ENCODE data around the gene PARP1. TPM values are rescaled to one million over a fixed set of nuclear protein-coding genes. Genes with fewer than 3 reads are reported as not detected.

The PARP1 gene
- polyA plus RNA-seq, 4 donors: 17.4 to 54.2 (median 35.2) TPM

DNA sequence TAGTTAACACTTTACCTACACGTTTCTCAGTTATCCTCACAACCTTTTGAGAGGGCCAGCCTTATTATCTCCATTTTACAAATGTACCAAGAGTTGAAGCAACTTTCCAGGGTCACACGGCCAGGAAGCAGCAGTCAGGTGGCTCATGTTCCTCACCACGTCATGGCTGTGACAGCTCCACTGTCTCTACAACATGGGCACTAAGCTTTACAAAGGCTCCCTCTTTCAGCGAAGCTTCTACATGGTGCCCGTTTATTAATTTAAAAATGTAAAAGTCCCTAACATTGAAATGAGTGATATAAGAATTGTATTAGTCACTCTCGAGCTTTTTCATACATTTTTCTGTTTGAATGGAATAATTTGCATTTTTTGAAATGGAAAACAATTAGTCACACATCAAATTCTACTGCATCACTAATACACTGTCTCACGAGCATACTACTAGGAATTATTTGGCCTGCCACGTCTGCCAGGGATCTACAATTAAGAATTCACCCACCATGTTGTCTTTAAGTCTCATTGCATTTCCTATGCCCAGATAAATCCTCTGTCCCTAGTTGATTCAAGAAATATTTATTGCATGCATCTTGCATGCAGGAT lies 70.5 kb downstream of the PARP1 start:
- DNase-seq (no peak), FAIRE-seq (no peak)
- 63 to 79% (median 68%) methylated on average over 8 of the region's 8 CpGs for WGBS, 3 donors

DNA sequence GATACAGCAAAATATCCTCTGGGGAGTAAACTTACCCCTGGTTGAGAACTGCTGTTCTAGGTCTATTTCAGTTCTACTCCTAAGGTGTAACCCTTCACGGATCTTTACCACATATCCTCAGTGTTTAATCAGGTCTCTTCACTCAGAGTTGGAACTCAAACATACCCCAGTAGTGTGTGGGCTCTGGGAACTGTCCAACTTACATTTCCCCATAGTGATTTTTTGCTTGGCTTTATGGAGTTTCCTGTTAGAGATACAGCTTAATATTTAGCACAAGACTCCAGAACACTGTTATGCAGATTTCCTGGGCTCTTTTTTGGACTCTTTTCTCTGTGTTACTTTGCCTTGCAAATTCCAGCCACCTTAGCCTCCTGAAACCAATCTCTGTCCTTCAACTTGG lies 72.2 kb downstream of the PARP1 start:
- no peak for FAIRE-seq
- Histone ChIP-seq H3K27ac (ENCODE audit: low read depth in 1 of 3, low read length in 2 of 3) (no peak overlapping the region), H3K4me1 (ENCODE audit: control insufficient read depth in 3 of 3, insufficient read depth in 2 of 3, low read depth in 1 of 3, low read length in 2 of 3) (no peaks in the 10 kb centered on the region), H3K9me3 (ENCODE audit: control insufficient read depth in 2 of 2, insufficient read depth in 1 of 2, low read depth in 1 of 2, low read length in 1 of 2) (peaks cover 0 to 3% of the 10 kb centered on the region in 2 donors), H3K36me3 (ENCODE audit: control insufficient read depth in 3 of 3, insufficient read depth in 2 of 3, low read depth in 1 of 3, low read length in 3 of 3) (no peaks in the 10 kb centered on the region), H3K4me3 (ENCODE audit: low read depth in 1 of 3, low read length in 3 of 3) (no peak overlapping the region), H3K27me3 (ENCODE audit: control insufficient read depth in 3 of 3, insufficient read depth in 3 of 3, low read length in 3 of 3) (no peaks in the 10 kb centered on the region)
- WGBS, 3 donors: 58 to 88% (median 79%) methylated on average over 1 of the region's 1 CpG
- DNase-seq: no peak

More for the DNA sequence above, 70.5 kb downstream of the PARP1 start:
- Histone ChIP-seq H3K4me3 (ENCODE audit: low read depth in 1 of 3, low read length in 3 of 3) (no peak overlapping the region), H3K4me1 (ENCODE audit: control insufficient read depth in 3 of 3, insufficient read depth in 2 of 3, low read depth in 1 of 3, low read length in 2 of 3) (no peaks in the 10 kb centered on the region), H3K27me3 (ENCODE audit: control insufficient read depth in 3 of 3, insufficient read depth in 3 of 3, low read length in 3 of 3) (no peaks in the 10 kb centered on the region), H3K36me3 (ENCODE audit: control insufficient read depth in 3 of 3, insufficient read depth in 2 of 3, low read depth in 1 of 3, low read length in 3 of 3) (no peaks in the 10 kb centered on the region), H3K27ac (ENCODE audit: low read depth in 1 of 3, low read length in 2 of 3) (no peak overlapping the region), H3K9me3 (ENCODE audit: control insufficient read depth in 2 of 2, insufficient read depth in 1 of 2, low read depth in 1 of 2, low read length in 1 of 2) (peaks cover 0 to 5% of the 10 kb centered on the region in 2 donors)

DNA sequence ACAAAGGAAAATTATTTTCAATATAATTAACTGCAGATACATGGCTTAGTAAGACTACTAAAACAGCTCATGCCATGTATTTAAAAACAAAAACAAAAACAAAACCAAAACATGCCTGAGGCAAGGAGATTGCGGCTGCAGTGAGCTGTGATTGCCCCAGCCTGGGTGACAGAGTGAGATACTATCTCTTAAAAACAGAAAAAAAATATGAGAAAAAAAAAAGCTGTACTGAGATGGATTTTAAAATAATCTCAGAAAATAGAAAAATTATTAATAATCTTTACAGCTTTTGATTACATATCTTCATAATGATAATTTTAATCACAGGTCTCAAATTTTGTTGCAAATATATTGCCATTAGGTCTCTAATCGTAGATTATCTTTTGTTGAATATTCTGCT lies 74.9 kb downstream of the PARP1 start:
- no peaks in the 10 kb centered on the region for H3K9me3 ChIP-seq (ENCODE audit: control insufficient read depth in 2 of 2, insufficient read depth in 1 of 2, low read depth in 1 of 2, low read length in 1 of 2)
- no peak overlapping the region for H3K4me3 ChIP-seq (ENCODE audit: low read depth in 1 of 3, low read length in 3 of 3)
- no peak overlapping the region for H3K27ac ChIP-seq (ENCODE audit: low read depth in 1 of 3, low read length in 2 of 3)
- 23 to 41% (median 35%) methylated on average over 2 of the region's 2 CpGs for WGBS, 3 donors
- no peak for DNase-seq
- no peaks in the 10 kb centered on the region for H3K27me3 ChIP-seq (ENCODE audit: control insufficient read depth in 3 of 3, insufficient read depth in 3 of 3, low read length in 3 of 3)
- H3K4me1 ChIP-seq (ENCODE audit: control insufficient read depth in 3 of 3, insufficient read depth in 2 of 3, low read depth in 1 of 3, low read length in 2 of 3): no peaks in the 10 kb centered on the region
- no peak for FAIRE-seq
- no peaks in the 10 kb centered on the region for H3K36me3 ChIP-seq (ENCODE audit: control insufficient read depth in 3 of 3, insufficient read depth in 2 of 3, low read depth in 1 of 3, low read length in 3 of 3)

DNA sequence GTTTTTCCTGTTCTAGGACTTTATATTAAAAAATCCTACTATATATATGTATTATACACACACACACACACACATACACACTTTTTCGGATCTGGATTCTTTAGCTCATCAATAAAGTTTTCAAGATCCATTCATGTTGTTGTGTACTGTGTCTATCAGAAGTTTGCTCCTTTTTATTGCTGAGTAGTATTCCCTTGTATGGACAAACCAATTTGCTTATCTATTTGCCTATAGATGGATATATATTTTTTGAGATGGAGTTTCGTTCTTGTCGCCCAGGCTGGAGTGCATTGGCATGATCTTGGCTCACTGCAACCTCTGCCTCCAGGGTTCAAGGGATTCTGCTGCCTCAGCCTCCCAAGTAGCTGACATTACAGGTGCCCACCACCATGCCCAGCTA lies 78.7 kb downstream of the PARP1 start:
- 90 to 98% (median 98%) methylated on average over 3 of the region's 3 CpGs for WGBS, 3 donors
- Histone ChIP-seq H3K27ac (ENCODE audit: low read depth in 1 of 3, low read length in 2 of 3) (no peak overlapping the region), H3K9me3 (ENCODE audit: control insufficient read depth in 2 of 2, insufficient read depth in 1 of 2, low read depth in 1 of 2, low read length in 1 of 2) (no peaks in the 10 kb centered on the region), H3K36me3 (ENCODE audit: control insufficient read depth in 3 of 3, insufficient read depth in 2 of 3, low read depth in 1 of 3, low read length in 3 of 3) (no peaks in the 10 kb centered on the region), H3K27me3 (ENCODE audit: control insufficient read depth in 3 of 3, insufficient read depth in 3 of 3, low read length in 3 of 3) (no peaks in the 10 kb centered on the region), H3K4me1 (ENCODE audit: control insufficient read depth in 3 of 3, insufficient read depth in 2 of 3, low read depth in 1 of 3, low read length in 2 of 3) (no peaks in the 10 kb centered on the region), H3K4me3 (ENCODE audit: low read depth in 1 of 3, low read length in 3 of 3) (no peak overlapping the region)
- FAIRE-seq: no peak
- no peak for DNase-seq

DNA sequence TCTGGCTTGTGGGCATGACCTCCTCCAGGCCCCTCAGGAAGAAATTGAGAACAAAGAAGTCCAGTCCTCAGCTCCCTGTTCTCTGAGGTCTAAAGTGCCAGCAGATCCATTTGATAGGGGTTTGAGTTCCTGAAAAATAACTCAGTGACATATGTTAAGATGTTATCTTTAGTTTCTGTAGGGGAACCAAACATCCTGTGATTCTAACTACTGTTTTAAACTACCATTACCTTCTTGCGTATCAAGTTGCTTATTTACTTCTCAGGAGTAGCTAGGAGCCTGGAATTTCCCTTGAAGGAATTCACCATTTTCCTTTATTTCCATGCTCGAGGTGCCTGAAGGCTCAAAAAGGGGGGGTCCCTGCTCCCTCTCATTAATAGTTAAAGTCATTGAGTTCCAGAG lies 80.1 kb downstream of the PARP1 start:
- FAIRE-seq (no peak), DNase-seq (no peak)
- Histone ChIP-seq H3K27me3 (ENCODE audit: control insufficient read depth in 3 of 3, insufficient read depth in 3 of 3, low read length in 3 of 3) (no peaks in the 10 kb centered on the region), H3K9me3 (ENCODE audit: control insufficient read depth in 2 of 2, insufficient read depth in 1 of 2, low read depth in 1 of 2, low read length in 1 of 2) (no peaks in the 10 kb centered on the region), H3K4me1 (ENCODE audit: control insufficient read depth in 3 of 3, insufficient read depth in 2 of 3, low read depth in 1 of 3, low read length in 2 of 3) (no peaks in the 10 kb centered on the region), H3K4me3 (ENCODE audit: low read depth in 1 of 3, low read length in 3 of 3) (no peak overlapping the region), H3K36me3 (ENCODE audit: control insufficient read depth in 3 of 3, insufficient read depth in 2 of 3, low read depth in 1 of 3, low read length in 3 of 3) (no peaks in the 10 kb centered on the region), H3K27ac (ENCODE audit: low read depth in 1 of 3, low read length in 2 of 3) (no peak overlapping the region)
- 67 to 78% (median 76%) methylated on average over 2 of the region's 2 CpGs for WGBS, 3 donors

DNA sequence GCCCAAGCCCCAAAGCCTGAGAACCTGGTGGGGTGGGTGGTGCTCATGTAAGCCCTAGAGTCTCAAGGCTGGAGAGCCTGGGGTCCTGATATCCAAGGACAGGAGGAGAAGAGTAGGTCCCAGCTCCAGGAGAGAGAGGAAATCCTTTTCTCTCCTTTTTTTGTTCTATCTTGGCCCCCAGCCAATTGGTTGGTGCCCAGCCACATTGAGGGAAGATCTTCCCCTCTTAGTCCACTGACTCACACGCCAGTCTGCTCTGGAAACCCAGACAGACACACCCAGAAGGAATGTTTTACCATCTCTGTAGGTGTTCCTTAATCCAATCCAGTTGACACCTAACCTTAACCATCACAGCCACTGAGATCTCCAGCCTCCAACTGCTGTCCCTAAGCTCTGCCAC lies 82.7 kb downstream of the PARP1 start:
- no peaks in the 10 kb centered on the region for H3K4me1 ChIP-seq (ENCODE audit: control insufficient read depth in 3 of 3, insufficient read depth in 2 of 3, low read depth in 1 of 3, low read length in 2 of 3)
- H3K9me3 ChIP-seq (ENCODE audit: control insufficient read depth in 2 of 2, insufficient read depth in 1 of 2, low read depth in 1 of 2, low read length in 1 of 2): no peaks in the 10 kb centered on the region
- FAIRE-seq (no peak), DNase-seq (no peak)
- H3K36me3 ChIP-seq (ENCODE audit: control insufficient read depth in 3 of 3, insufficient read depth in 2 of 3, low read depth in 1 of 3, low read length in 3 of 3): no peaks in the 10 kb centered on the region
- H3K27me3 ChIP-seq (ENCODE audit: control insufficient read depth in 3 of 3, insufficient read depth in 3 of 3, low read length in 3 of 3): no peaks in the 10 kb centered on the region
- H3K4me3 ChIP-seq (ENCODE audit: low read depth in 1 of 3, low read length in 3 of 3): no peak overlapping the region
- no peak overlapping the region for H3K27ac ChIP-seq (ENCODE audit: low read depth in 1 of 3, low read length in 2 of 3)
- 38 to 57% (median 55%) methylated on average over 1 of the region's 1 CpG for WGBS, 3 donors

DNA sequence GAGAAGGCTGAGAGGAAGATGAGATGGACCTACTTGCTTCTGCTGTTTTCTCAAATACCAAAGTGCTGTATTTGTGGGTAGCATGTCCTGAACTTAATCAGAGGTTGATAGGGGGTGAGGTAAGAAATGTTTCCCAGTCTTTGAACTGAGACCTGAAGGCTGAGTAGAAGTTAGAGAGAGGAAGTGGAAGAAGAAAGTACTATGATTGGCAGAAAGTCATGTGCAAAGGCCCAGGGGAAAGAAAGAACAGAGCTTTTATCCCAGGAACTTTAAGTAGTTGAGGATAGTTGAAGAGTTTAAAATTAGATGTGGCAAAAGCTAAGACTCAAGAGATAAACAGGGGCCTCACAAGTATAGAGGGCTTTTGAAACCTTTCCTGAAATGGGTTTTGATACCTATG lies 83.4 kb downstream of the PARP1 start:
- H3K9me3 ChIP-seq (ENCODE audit: control insufficient read depth in 2 of 2, insufficient read depth in 1 of 2, low read depth in 1 of 2, low read length in 1 of 2): no peaks in the 10 kb centered on the region
- FAIRE-seq (no peak), DNase-seq (no peak)
- H3K27ac ChIP-seq (ENCODE audit: low read depth in 1 of 3, low read length in 2 of 3): no peak overlapping the region
- H3K36me3 ChIP-seq (ENCODE audit: control insufficient read depth in 3 of 3, insufficient read depth in 2 of 3, low read depth in 1 of 3, low read length in 3 of 3): no peaks in the 10 kb centered on the region
- no peaks in the 10 kb centered on the region for H3K4me1 ChIP-seq (ENCODE audit: control insufficient read depth in 3 of 3, insufficient read depth in 2 of 3, low read depth in 1 of 3, low read length in 2 of 3)
- H3K4me3 ChIP-seq (ENCODE audit: low read depth in 1 of 3, low read length in 3 of 3): no peak overlapping the region
- no peaks in the 10 kb centered on the region for H3K27me3 ChIP-seq (ENCODE audit: control insufficient read depth in 3 of 3, insufficient read depth in 3 of 3, low read length in 3 of 3)

DNA sequence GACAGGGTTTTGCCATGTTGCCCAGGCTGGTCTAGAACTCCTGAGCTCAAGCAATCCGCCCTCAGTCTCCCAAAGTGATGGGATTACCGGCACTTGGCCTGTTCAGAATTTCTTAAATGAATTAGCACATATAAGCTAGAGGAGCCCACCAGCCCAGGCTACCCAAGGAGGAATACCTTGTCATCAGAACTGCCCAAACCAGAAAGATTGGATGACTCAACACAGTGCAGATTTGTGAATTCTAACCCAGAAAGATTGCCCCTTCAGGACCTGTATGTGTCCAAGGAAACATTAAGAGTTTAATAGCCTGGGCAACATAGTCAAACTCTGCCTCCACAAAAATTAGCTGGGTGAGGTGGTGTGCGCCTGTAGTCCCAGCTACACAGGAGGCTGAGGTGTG lies 84.9 kb downstream of the PARP1 start:
- WGBS, 3 donors: 94 to 96% (median 95%) methylated on average over 3 of the region's 3 CpGs
- H3K4me3 ChIP-seq (ENCODE audit: low read depth in 1 of 3, low read length in 3 of 3): no peak overlapping the region
- no peaks in the 10 kb centered on the region for H3K36me3 ChIP-seq (ENCODE audit: control insufficient read depth in 3 of 3, insufficient read depth in 2 of 3, low read depth in 1 of 3, low read length in 3 of 3)
- DNase-seq (no peak), FAIRE-seq (no peak)
- no peak overlapping the region for H3K27ac ChIP-seq (ENCODE audit: low read depth in 1 of 3, low read length in 2 of 3)
- H3K4me1 ChIP-seq (ENCODE audit: control insufficient read depth in 3 of 3, insufficient read depth in 2 of 3, low read depth in 1 of 3, low read length in 2 of 3): no peaks in the 10 kb centered on the region
- H3K27me3 ChIP-seq (ENCODE audit: control insufficient read depth in 3 of 3, insufficient read depth in 3 of 3, low read length in 3 of 3): no peaks in the 10 kb centered on the region
- no peaks in the 10 kb centered on the region for H3K9me3 ChIP-seq (ENCODE audit: control insufficient read depth in 2 of 2, insufficient read depth in 1 of 2, low read depth in 1 of 2, low read length in 1 of 2)

DNA sequence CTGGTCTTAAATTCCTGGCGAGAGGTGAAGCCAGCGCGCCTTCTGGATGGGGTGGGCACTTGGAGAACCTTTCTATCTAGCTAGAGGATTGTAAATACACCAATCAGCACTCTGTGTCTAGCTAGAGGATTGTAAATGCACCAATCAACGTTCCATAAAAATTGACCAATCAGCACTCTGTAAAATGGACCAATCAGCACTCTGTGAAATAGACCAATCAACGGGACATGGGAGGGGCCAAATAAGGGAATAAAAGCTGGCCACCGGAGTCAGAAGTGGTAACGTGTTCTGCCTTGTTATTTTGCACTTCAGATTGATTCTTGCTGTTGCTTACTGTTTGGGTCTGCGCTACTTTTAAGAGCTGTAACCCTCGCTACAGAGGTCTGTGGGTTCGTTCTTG lies 87.0 kb downstream of the PARP1 start:
- Histone ChIP-seq H3K36me3 (ENCODE audit: control insufficient read depth in 3 of 3, insufficient read depth in 2 of 3, low read depth in 1 of 3, low read length in 3 of 3) (no peaks in the 10 kb centered on the region), H3K27ac (ENCODE audit: low read depth in 1 of 3, low read length in 2 of 3) (no peak overlapping the region), H3K9me3 (ENCODE audit: control insufficient read depth in 2 of 2, insufficient read depth in 1 of 2, low read depth in 1 of 2, low read length in 1 of 2) (no peaks in the 10 kb centered on the region), H3K4me1 (ENCODE audit: control insufficient read depth in 3 of 3, insufficient read depth in 2 of 3, low read depth in 1 of 3, low read length in 2 of 3) (no peaks in the 10 kb centered on the region), H3K27me3 (ENCODE audit: control insufficient read depth in 3 of 3, insufficient read depth in 3 of 3, low read length in 3 of 3) (no peaks in the 10 kb centered on the region), H3K4me3 (ENCODE audit: low read depth in 1 of 3, low read length in 3 of 3) (no peak overlapping the region)
- 93% methylated on average over 10 of the region's 10 CpGs for WGBS, 3 donors
- no peak for FAIRE-seq
- DNase-seq: no peak

All from small intestine (tissue), 7 donors.